Measurements from ENCODE around the gene PIK3CA.

The PIK3CA gene

DNA sequence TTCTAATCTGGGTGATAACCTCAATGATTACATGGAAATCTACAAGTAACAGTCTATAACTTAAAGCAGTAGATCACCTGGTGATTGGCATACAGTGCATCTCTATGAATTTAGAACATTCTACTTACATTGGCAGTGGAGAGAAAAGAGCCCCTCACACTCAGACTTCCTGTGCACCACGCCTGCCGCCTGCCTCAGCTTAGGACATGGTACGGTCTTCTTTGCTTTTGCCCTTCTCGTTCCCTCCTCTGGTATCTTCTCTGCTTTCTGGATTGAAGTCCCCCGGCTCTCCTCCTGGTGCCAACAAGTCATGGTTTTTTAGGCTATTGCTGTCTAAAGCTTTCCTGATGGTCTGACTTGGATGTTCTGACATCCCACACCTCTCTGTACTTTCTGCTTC, 110.7 kb downstream of the PIK3CA start:
- TF ChIP-seq TAF1 (IDR thresholded peaks at IDR 0.05; ENCODE audit: borderline replicate concordance, insufficient read depth, low read length) (no peak), POLR2AphosphoS5 (IDR thresholded peaks at IDR 0.05; ENCODE audit: low read depth, low read length) (no peak), FOXP2 (optimal IDR thresholded peaks at IDR 0.05; ENCODE audit: borderline replicate concordance, extremely low read depth, extremely low read length, insufficient read depth) (no peak), SIN3A (IDR thresholded peaks at IDR 0.05; ENCODE audit: borderline replicate concordance, insufficient read depth, low read length) (no peak)
- TF ChIP-seq, protein P1, sequence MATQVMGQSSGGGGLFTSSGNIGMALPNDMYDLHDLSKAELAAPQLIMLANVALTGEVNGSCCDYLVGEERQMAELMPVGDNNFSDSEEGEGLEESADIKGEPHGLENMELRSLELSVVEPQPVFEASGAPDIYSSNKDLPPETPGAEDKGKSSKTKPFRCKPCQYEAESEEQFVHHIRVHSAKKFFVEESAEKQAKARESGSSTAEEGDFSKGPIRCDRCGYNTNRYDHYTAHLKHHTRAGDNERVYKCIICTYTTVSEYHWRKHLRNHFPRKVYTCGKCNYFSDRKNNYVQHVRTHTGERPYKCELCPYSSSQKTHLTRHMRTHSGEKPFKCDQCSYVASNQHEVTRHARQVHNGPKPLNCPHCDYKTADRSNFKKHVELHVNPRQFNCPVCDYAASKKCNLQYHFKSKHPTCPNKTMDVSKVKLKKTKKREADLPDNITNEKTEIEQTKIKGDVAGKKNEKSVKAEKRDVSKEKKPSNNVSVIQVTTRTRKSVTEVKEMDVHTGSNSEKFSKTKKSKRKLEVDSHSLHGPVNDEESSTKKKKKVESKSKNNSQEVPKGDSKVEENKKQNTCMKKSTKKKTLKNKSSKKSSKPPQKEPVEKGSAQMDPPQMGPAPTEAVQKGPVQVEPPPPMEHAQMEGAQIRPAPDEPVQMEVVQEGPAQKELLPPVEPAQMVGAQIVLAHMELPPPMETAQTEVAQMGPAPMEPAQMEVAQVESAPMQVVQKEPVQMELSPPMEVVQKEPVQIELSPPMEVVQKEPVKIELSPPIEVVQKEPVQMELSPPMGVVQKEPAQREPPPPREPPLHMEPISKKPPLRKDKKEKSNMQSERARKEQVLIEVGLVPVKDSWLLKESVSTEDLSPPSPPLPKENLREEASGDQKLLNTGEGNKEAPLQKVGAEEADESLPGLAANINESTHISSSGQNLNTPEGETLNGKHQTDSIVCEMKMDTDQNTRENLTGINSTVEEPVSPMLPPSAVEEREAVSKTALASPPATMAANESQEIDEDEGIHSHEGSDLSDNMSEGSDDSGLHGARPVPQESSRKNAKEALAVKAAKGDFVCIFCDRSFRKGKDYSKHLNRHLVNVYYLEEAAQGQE (IDR thresholded peaks at IDR 0.05; ENCODE audit: insufficient read depth in 1 of 2, low read depth in 2 of 2, low read length in 2 of 2) = no peak

DNA sequence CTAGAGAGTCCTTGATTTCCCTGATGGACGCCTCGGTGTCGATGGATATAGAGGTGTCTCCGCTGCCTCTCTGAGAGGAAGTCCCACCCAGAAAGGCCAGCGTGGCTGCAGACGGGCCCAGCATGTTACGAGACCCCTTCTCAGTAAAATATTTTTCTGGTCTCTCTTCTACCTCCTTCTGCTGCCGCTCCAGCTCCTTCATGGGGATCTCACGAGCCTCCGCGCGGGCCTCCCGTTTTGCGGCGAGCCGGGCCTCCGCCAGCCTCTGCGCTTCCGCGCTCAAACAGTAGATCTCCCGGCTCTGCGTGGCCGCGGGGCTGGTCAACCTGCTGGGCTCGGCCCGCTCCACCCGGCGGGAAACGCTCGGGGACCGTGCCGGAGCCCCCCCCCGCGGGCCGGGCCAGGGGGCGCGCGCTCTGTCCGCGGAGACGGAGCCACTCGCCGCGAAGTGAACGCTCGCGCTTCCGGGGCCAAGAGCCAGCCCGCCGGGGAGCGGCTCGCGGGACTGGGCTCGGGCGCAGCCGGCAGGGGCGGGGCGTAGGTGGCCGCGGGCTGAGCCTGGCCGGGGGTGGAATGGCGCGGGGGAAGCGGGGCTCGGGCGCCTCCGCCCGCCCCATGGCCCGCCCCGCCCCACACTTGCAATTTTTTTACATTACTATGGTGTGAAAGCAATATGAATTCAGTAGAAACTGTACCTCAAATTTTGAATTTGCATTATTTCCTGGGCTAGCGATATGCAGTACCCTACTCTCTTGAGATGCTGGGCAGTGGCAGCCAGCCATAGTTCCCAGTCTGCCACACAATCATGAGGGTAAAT, 113.0 kb downstream of the PIK3CA start:
- TF ChIP-seq SIN3A (IDR thresholded peaks at IDR 0.05; ENCODE audit: borderline replicate concordance, insufficient read depth, low read length) (no peak), TAF1 (IDR thresholded peaks at IDR 0.05; ENCODE audit: borderline replicate concordance, insufficient read depth, low read length) (no peak), FOXP2 (optimal IDR thresholded peaks at IDR 0.05; ENCODE audit: borderline replicate concordance, extremely low read depth, extremely low read length, insufficient read depth) (no peak)

GRCh38 chr3:179263134-179263533, 115.0 kb downstream of the PIK3CA start:
- TF ChIP-seq SIN3A (IDR thresholded peaks at IDR 0.05; ENCODE audit: borderline replicate concordance, insufficient read depth, low read length) = no peak
- TF ChIP-seq, protein P1 (IDR thresholded peaks at IDR 0.05; ENCODE audit: insufficient read depth in 1 of 2, low read depth in 2 of 2, low read length in 2 of 2) = no peak
- no peak for TF ChIP-seq TAF1 (IDR thresholded peaks at IDR 0.05; ENCODE audit: borderline replicate concordance, insufficient read depth, low read length)
- TF ChIP-seq FOXP2 (optimal IDR thresholded peaks at IDR 0.05; ENCODE audit: borderline replicate concordance, extremely low read depth, extremely low read length, insufficient read depth) = no peak

- no peak for TF ChIP-seq SIN3A (IDR thresholded peaks at IDR 0.05; ENCODE audit: borderline replicate concordance, insufficient read depth, low read length)
- TF ChIP-seq POLR2AphosphoS5 (IDR thresholded peaks at IDR 0.05; ENCODE audit: low read depth, low read length) = no peak
- TF ChIP-seq, protein P1 (IDR thresholded peaks at IDR 0.05; ENCODE audit: insufficient read depth in 1 of 2, low read depth in 2 of 2, low read length in 2 of 2) = no peak
- TF ChIP-seq TAF1 (IDR thresholded peaks at IDR 0.05; ENCODE audit: borderline replicate concordance, insufficient read depth, low read length) = no peak
- no peak for TF ChIP-seq FOXP2 (optimal IDR thresholded peaks at IDR 0.05; ENCODE audit: borderline replicate concordance, extremely low read depth, extremely low read length, insufficient read depth)
These were observed 116.3 kb downstream of the PIK3CA start for GRCh38 chr3:179264449-179264848.

GRCh38 chr3:179265092-179265491, 116.9 kb downstream of the PIK3CA start:
- TF ChIP-seq, protein P1 (IDR thresholded peaks at IDR 0.05; ENCODE audit: insufficient read depth in 1 of 2, low read depth in 2 of 2, low read length in 2 of 2) = no peak
- no peak for TF ChIP-seq SIN3A (IDR thresholded peaks at IDR 0.05; ENCODE audit: borderline replicate concordance, insufficient read depth, low read length)
- no peak for TF ChIP-seq POLR2AphosphoS5 (IDR thresholded peaks at IDR 0.05; ENCODE audit: low read depth, low read length)
- no peak for TF ChIP-seq FOXP2 (optimal IDR thresholded peaks at IDR 0.05; ENCODE audit: borderline replicate concordance, extremely low read depth, extremely low read length, insufficient read depth)
- TF ChIP-seq TAF1 (IDR thresholded peaks at IDR 0.05; ENCODE audit: borderline replicate concordance, insufficient read depth, low read length) = no peak
